HG03457 (cell line): ENCODE results near the gene ZNF462.
"Not testable (repeated sequence)": the region's sequence is repeated elsewhere in the genome, so short reads cannot be mapped to it uniquely, and the experiment has no call there.

Source experiments
- ATAC-seq: cut with Tn5 transposase; IDR thresholded peaks from one replicate; pipeline ENCODE4 v1.9.1; 2021; ENCODE audit warnings: moderate number of reproducible peaks; ENCODE audit not compliant: unreplicated experiment

The ZNF462 gene

DNA sequence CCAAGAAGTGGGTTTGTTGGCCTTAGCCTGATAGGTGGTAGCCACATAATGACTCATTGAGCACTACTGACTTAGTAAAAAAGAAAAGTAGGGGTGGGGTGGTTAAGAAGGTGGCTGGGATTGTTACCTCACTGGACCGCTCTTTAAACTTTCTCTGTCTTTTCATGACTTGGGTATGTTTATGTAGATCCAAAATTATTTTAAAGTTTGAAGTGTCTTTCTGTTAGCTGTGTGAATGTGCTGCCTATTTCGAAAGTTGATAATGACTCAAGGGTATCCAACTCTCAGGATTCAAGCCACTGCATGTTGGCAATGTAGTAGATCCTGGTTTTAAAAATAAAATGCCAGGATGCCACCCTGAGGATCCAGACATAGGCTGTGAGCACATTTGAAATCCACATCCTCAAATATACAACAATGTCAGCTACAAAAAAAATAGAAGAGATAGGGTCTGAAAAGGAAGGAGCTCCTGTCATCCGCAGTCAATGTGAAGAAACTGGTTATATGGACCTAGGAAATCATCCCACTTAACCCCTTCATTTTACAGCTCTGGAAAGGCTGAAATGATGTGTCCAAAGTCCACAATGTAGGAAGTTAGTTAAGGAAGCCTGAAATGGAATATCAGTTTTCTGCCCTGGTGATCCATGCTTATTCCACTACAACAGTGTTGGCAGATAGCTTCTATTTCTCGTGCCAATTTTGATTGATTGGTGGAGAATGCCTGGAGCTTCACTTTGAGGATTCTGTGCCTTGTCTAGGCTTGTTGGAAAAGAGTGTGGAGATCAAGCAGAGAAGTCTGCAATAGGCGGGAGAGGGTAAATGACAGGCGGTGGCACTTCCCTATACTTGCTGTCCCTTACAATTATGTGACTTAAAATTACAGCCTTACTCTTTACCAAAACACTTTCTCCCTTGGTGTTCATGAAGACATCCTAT lies 23.4 kb downstream of the ZNF462 start:
- no peak for ATAC-seq

DNA sequence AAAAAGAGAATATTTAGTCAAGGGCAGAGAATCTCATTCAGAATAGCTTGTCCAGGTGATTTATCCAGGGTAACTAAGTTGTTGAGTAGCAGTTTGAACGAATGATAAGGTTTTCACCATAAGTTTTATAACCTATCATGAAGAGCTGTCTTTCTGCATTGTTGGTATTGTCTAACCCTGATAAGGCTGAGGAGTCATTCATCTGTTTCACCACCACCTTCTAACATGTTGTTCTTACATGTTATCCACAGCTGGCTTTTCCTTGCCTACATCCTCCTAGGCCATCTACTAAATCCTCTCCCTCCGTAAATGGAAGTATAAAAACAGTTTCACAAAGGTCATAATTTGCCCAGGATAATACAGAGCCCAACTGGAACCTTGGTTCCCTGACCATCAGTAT lies 24.1 kb downstream of the ZNF462 start:
- no peak for ATAC-seq

DNA sequence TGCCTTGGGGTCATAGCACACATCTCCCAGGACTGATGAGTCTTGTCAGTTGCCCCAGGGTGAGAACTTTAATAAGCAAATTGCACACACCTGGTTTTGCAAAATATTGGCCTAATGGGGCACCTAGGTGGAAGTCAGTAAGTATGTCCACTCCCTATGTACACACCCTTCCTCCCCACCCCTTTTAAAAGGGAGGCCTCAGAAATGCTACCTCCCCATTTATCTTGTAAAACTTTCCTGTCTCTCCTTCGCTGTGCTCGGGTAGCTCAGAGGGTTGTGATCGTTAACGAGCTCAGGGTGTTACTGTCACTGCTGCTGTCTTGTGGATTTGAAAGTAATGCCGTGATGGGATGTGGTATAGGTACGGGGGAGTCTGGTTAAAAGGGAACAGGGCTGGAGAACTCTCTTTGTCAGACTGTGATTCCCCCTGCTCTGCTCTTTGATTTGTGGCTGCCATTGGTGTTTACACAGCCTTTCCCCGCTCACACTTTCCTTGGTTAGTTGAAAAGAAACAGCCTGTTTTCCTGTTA lies 26.2 kb downstream of the ZNF462 start:
- ATAC-seq = no peak

DNA sequence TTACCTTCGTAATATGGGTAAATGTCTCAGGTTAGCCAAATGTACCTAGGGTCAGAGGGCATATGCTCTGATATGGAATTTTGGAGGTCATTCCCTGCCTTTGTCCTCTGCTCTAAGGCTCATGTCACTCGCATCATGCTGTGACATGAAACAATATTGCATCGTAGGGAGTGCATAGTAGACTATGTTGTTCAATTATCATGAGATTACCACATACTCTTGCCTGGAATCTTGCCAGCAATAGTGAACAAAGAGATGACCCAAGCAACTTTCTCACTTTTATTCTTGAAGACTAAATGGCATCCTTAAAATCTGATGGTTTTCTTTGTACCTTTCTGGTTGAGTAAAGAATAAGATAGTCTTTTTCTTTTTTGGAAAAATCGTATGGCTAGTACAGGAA lies 27.6 kb downstream of the ZNF462 start:
- ATAC-seq = no peak

DNA sequence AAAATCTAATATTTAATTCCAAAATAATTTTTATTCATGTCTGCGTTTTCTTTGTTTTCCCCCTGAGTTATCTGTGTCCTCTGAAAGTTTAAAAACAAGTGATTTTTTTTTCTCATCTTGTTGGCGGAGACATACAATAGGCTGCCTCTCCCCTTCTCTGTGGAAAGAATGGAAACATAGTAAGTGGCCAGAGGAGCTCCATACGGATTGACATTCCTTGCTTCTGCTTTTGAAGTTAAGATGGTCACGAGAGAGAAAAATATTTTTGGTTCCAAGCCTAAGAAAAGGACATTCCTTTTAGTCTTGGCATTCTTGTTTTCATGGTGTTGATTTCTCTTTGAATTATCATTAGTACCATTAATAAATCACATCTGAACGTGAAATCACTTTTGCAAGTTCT lies 28.3 kb downstream of the ZNF462 start:
- no peak for ATAC-seq

DNA sequence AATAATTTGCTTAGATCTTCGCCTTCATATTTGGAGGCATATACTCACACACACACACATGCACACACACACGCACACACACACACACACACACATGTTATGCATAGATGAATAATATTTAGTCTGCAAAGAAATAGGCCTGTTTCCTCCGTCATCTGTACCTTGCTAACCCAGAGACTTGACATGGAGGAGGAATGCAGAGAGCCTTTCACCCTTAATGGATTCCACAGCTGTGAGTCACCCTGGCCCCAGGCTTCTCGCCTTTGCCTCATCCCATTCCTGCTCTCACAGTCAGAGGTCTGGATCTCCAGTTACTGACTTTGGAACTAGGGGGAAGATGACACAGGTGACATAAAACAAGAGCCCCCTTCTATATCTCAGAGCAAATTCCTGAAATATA lies 29.7 kb downstream of the ZNF462 start:
- ATAC-seq = no peak

DNA sequence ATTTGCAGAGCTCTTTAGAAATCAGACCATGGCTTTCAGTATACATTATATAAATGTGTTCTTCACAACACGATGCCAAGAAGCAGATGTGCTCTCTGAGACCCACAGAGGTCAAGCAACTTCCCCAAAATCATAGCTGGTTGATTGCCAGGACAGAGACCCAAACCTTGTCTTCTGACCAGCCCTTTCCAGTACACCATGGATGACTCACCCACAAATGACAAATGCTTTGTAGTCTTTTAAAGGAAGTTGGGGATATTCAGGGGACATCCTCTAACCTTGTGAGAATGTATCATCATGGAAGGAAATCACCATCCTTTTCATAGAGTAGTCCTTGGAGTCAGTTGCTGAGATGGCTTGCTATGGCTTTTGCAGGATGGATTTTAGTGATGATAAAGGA lies 30.1 kb downstream of the ZNF462 start:
- ATAC-seq = no peak

DNA sequence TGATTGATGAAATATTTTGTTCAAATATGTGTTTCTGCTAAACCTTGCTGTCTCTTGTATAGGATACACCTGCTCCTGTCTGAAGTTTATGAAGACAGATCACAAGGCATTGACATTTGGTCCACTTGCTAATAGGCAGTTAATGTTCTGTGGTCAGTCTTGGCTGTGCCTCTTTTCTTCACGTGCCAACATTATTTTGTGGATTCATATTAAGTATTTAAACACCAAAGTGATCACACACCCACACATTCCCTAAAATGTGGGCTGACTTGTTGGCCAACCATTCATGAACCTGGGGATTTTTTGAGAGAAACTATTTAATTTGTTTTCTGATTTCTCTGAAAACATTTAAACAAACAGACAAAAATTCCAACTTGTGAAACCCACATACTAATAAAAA lies 33.7 kb downstream of the ZNF462 start:
- ATAC-seq = no peak

DNA sequence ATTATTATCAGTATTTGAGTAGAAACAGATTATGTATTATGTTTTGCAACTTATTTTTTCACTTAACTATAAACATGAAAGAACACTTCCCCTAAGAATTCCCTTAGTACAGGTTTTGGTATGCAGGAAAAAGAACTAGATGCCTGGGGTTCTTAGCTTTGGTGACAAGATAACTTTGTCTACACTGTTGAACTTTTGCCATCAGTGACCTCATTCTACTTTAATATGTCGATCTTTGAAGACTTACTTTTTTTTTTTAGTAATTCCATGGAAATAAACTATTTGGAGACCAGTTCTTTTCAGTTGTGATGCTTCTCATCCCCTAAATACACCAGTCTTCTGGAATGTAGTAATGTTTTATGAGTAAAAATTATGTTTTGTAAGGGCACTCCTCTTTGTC lies 34.3 kb downstream of the ZNF462 start:
- no peak for ATAC-seq

DNA sequence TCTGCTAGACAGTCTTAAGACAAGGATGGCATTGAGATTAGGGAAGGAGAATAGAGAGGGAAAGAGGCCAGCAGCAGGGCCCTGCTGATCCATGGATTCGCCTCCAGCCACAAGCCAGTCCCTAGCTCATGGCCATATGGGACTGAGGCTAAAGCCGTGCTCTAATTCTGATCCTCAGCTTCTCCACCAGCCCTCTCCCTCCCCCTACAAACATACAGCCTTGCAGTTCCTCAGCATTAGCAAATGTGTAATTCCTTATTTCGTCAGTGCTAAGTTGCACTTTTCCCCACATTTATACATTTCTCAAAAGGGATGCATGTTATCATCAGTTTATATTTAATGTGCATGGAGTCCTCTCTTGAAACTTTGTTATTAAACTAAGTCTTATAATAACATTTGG lies 34.8 kb downstream of the ZNF462 start:
- no peak for ATAC-seq

DNA sequence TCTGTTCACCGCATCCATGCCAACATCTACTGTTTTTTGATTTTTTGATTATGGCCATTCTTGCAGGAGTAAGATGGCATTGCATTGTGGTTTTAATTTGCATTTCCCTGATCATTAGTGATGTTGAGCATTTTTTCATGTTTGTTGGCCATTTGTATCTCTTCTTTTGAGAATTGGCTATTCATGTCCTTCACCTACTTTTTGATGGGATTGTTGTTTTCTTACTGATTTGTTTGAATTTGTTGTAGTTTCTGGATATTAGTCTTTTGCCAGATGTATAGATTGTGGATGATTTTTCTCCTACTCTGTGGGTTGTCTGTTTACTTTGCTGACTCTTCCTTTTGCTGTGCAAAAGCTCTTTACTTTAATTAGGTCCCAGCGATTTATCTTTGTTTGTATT lies 37.6 kb downstream of the ZNF462 start:
- not testable (repeated sequence) for ATAC-seq

DNA sequence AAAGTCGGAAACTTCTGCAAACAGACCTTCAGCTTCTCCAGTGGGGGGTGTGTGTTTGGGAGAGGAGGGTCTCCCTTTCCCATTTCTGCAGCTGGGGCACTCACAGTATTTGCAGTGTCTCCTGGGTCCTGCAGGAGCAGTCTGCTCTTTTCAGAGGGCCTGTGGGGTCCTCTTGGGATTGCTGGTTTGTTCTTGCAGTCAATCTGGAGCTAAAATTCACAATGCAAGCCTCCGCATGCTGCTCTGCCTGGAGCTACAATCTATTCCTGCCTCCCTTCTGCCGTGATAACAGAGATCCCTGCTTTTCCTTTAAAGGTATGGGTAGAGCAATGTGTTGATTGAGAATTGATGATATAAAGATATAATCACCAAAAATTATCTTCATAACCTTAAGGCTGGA lies 43.2 kb downstream of the ZNF462 start:
- no peak for ATAC-seq

DNA sequence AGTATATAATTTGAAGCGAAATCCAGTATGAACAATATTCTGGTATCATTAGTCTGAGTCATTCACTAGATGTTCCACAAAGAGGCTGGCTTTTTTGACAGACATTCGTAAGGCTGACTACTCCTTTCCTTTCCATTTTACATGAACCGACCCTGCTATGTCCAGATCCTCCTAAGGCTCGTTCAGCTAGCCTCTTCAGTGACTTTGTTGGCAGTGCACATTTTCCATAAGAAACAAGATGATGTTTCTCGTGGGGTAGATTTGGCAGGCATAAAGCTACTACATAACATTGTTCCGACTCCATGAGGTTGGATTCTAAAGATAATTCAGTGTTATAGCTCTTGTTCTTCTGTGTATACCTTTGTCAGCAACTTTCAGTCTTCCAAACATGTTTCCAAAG lies 49.0 kb downstream of the ZNF462 start:
- no peak for ATAC-seq

DNA sequence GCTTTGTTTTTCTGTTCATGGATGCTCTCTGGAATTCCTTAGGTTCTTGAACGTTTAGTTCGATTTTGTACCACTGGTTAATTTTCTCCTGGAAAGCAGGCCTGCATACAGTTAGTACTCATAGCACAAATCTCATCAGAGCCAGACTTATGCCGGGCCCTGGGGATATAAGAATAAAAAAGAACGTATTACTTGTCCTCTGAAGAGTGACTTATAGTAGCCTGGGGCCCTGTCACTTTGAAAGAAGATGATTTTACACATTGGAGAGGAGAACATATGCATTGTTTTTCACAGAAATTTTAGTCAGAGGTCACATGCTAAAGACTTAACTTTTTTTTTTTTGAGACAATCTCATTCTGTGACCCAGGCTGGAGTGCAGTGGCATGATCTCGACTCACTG lies 50.3 kb downstream of the ZNF462 start:
- no peak for ATAC-seq

DNA sequence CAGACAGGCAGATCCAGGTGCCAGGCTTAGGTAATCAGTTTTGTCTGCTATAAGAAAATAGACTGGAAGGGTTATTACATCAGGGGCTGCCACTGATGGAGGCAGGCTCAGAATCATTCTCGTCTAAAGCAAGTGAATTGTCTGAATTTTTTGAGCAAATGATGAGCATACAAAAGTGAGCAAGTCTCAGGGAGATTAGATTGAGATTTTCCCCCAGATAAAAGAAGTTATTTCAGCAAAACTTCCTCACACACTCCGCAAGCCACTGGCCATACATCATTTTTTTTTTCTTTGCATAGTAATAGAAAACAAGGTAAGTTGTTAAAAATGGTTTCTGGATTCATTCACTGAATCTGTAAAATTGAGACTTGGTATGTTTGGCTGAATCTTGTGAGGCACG lies 52.9 kb downstream of the ZNF462 start:
- ATAC-seq = no peak

DNA sequence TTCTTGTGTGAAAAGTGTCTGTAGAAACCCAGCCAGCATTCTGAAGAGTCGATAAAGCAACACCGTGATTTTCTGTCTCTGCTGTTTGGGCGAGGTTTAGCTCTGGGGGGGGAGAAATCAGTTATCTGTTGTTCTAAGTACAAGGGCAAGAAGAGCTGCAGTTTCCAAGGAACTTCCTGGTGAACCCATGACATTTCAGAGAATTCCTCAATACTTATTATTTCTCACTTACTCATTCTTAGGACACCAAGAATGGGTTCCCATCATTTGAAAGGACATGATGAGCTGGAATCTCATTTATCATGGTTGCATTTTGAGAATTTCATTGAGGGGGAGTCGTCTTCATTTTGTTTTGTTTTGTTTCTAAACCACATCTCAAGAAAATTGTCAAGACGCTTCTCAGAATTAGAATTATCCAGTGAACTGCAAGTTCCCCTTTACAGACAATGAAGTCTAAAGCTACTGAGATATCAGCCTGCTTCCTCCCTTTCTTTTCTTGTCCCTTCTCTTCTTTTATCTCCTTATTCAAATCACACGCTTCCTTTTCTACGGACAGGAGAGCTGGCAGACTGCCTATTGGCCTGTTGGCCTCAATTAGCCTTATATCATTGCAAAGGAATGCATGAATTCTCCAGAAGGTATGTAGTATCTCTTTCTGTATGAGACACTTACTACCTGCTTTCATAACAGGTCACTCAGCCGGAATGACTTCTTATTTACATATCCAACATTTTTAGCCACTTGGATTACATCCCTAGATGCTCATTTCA lies 53.7 kb downstream of the ZNF462 start:
- ATAC-seq = no peak

DNA sequence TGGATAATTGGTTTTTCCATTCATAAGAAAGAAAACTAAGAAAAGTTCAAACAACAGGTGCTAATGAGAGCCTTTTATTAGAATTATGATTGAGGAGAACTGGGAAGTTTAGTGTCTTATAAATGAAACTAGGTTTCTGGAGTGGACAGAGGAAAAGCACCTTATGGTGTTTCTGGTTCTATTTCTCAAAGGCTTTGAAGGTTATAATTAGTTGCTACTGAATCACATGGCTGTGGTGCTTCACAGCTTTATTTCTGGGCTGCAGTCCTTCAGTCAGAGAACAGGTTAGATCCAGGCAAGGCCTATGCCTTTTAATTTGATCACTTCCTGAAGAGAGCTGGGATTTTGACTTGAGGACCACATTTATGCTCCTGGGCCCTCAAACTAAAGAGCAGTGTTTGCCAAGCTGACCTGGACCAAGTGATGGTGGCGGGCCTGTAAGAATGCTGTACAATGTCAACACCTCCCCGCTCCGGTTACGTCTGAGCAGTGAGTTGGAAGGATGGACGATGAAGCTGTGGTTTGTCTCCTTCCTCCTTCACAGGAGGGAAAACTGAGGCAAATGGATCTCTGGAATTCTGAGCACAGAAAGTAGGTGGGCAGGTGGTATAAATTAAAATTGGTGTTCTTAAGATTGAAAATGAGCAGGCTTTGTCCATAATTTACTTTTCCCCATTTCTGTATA lies 56.0 kb downstream of the ZNF462 start:
- no peak for ATAC-seq

DNA sequence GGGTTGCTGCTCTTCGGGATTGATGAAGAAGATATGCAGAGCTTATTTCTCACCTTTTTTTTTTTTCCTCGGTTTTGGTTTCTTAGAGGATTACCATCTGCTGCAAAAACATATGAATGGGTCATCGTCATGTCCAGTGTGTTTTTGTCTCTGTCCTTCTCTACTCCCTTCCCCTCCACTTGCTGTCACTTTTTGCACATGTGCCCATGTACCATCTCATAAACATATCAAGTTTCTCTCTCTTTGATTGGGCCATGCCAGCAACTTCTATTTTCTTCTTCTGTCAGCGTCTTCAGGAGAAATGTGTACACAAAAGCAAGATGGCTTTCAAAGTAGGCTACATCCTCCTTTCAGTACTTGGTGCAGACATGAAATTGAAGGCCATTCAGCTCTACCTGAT lies 57.1 kb downstream of the ZNF462 start:
- ATAC-seq = no peak

DNA sequence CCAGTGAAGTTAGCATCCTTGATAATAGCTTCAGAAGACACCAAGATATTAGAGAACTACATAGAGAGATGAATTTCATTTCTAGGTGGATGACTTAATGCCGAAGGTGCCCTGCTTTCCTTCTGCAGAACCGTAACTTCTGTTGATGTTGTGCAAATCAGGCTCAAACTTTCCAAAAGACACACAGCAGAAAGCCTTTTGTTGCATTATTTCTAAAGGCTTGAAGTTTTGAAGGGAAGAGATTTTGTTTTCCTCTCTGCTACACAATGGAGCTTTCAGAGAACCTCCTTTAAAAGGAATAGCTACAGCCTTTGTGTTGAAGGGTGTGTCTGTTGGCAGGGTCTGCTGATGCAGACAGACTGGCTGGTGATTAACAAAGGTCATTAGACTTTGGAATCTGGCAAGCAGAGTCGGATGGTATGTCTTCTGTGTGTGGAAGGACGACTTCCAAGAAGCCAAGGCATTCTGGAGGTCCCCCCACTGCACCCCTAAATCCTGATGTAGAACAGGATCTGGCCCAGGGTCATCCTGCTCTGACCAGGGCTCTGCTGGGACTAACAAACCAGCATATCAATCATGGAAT lies 57.8 kb downstream of the ZNF462 start:
- ATAC-seq = no peak

DNA sequence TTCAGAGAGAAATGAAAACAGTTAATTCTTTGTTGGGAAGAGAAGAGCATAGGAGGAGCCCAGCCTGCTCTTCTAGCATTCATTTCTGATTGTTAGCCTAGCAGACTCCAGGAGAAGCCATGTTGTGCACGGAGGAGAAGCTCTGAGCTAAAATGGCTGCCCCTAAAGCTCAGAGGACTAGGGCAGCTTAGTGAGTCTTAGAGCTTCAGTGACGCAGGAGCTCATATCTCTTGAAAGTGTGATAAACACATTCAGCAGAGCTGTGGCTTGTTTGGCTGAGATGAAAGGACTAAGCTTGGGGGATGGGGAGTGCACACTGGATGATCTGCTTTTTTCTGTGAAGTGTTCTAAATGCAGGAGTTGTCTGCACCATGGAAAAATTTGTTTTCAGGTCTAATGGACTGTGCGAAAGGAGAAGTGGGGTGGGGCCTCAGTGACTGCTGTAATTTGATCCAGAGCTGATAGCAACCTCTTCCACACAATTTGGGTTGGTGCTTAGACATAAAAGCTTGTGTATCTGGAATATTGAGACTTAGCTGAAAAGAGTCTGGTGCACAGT lies 58.5 kb downstream of the ZNF462 start:
- no peak for ATAC-seq

DNA sequence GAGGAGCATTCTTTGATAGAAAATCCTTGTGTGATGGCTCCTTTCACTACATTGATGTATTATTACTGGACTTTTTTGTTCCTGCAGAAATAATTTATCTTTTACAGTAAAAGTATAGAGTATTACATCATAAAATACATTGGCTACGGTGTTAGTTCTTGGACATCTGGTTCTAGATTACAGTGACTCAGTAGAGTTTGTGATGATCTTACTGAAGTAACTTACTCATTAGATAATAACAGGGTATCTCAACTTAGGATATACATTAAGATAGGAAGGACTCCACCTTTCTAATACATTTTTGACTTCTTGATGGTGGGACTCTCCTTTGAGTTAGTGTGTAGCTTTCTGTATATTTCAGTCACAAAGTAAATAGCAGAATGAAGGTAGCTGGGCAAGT lies 59.1 kb downstream of the ZNF462 start:
- no peak for ATAC-seq
